ENCODE measurements around the gene GPR183.

The GPR183 gene

GRCh38 chr13:99312493-99312883 lies 5.3 kb upstream of the GPR183 start:
- DNase-seq (ENCODE audit: low read depth): no peak

DNA sequence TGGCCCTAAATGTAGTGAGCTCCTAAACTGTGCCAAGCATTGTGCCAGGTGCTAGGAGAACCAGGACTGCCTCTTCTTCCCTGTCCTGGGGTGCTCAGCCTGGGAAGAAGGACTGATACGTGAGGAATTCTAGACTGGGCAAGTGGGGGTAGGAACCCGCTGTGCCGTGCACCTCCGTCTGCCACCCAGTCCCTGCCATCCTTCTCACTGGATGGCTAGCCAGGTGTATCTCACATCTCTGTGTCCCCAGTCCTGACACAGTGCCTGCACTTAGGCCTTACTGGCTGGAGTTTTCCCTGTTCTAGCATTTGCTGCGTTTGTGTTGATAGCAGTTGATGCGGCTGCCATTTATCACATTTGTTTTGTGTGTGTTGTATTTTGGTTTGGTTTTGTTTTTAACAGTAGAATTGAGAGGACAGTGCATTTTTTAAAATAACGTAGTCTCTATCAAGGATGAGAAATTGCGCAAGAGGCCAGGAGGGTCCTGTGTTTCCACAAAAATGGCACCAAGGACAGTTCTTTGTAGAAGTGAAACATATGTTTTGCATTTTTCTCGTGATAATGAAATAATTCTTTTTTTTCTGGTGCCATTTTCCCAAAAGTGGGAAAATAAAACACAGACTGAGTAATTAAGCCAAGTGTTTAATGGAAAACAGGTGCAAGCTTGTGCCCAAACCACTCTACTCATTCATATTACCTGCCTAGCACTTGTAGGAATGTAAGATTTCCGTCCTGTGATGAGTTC lies 4.7 kb upstream of the GPR183 start:
- no peak for DNase-seq (ENCODE audit: low read depth)

GRCh38 chr13:99311137-99311536 lies 3.9 kb upstream of the GPR183 start:
- DNase-seq (ENCODE audit: low read depth): no peak

DNA sequence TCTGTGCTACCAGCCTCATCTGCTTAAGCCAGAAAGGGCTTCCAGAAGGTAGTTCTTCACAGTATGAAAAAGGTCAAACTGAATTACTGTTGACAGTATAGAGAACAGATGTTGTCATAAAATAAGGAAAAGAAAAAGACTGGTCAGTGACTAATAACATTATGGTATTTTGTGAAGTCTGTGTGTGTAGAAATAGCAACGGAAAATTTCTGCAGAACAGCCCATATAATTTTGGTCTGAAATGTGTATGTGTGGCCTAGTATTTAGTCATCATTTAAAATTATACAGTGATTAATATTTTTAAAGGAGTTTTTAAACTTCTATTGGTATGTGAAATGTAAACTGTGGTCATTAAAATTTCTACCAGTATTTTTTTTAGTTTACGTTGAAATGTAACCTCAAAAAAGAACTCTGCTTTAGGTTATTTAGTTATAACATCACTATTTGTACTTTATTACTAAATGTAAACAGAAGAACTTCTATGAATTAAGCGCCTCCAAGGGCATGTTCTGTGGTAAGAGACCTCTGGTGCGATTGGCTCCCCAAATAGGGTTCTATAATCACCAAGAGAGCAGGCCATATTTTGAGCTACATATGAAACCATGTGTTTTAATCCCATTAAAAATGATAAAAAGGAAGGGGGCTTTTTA lies 3.3 kb upstream of the GPR183 start:
- DNase-seq (ENCODE audit: low read depth): no peak

- no peak for DNase-seq (ENCODE audit: low read depth)
Observed at GRCh38 chr13:99308471-99309087, 1.4 kb upstream of the GPR183 start.

GRCh38 chr13:99307648-99308339 lies 595 bp upstream of the GPR183 start:
- no peak for DNase-seq (ENCODE audit: low read depth)

DNA sequence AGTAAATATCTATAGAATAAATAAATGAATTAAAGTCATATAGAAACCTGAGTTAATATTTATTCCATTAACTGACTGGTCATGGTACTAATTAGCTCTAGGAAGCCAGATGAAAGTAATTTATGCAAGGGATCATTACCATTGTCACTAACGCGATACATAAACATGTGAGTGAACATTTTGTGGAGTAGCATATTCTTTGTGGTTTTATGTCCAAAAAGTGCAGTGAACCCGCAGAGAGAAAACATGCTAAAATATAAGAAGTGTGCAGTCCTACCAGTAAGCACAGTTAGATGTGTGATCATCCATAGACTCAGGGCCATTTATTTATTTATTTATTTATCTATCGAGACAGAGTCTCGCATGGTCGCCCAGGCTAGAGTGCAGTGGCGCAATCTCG lies 1.6 kb downstream of the GPR183 start:
- no peak for DNase-seq (ENCODE audit: low read depth)

- no peak for DNase-seq (ENCODE audit: low read depth)
Observed at GRCh38 chr13:99305158-99305557, 2.0 kb downstream of the GPR183 start.

DNA sequence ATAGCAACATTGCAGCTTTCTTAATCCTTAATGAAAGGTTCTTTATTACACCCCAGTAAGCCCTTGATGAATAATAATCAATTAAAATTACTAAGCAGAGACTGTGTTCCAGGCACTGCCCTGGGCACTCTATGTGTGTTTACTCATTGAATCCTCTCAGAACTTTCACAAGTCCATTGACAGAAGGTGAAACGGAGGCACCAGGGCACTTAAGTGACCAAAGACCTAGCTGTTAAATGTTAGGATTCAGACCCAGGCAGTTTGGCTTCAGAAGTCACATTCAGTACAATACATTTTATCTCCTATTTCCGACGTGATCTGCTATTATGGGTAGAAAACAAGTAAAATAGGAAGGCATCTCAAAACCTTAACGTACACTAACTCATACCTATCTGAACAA lies 2.7 kb downstream of the GPR183 start:
- DNase-seq (ENCODE audit: low read depth): no peak

- no peak for DNase-seq (ENCODE audit: low read depth)
Observed at GRCh38 chr13:99303863-99304521, 3.2 kb downstream of the GPR183 start.

- no peak for DNase-seq (ENCODE audit: low read depth)
Observed at GRCh38 chr13:99302637-99303505, 4.3 kb downstream of the GPR183 start.

DNA sequence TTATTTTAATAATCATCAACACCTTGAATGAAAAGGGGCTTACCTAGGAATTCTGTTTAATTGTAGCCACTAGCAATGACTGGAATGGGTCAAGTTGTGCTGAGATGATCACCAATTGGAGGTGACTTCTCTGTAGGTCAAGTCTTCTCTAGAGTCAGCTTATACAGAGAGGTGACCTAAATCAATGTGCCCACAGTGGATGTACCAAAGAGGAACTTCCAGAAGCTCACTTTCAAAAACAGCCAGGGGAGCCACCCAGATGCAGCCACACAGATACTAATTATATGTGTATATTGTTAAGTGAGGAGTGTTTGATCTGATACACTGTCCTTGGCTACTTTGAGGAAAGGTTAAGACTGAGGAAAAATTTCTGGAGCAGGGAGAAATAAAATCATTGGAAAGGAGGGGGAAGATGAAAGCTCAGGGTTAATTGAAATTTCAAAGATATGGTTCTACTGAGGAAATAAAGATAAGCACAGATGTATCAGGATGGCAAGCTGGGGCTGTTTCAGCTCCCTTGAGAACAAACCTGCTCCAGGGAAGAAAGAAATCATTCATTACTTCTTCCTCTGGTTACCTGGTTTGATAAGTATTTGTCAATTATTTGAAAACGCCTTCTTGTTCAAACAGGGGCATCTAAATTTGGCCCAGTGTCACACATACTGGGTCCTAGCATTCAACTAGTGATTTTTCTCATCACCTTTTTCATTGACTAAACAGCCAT lies 5.1 kb downstream of the GPR183 start:
- no peak for DNase-seq (ENCODE audit: low read depth)

GRCh38 chr13:99301056-99301838 lies 6.0 kb downstream of the GPR183 start:
- no peak for DNase-seq (ENCODE audit: low read depth)

- no peak for DNase-seq (ENCODE audit: low read depth)
Observed at GRCh38 chr13:99299920-99300341, 7.3 kb downstream of the GPR183 start.

GRCh38 chr13:99299256-99299919 lies 7.8 kb downstream of the GPR183 start:
- no peak for DNase-seq (ENCODE audit: low read depth)

DNA sequence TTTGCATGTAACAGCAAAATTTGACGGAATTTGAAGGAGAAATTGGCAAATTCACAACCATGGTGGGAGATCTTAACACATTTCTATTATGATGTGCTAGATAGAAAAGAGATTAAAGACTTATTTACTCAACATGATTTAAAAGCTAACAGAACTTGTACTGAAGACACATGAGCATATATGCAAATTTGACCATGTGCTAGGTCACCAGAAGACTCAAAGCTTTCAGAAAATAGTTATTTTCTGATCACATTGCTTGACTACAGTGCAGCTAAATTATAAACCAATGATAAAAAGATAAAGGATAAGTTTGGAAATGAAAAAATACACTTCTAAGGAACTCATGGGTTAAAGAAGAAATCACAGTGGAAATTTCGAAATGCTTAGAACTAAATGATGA lies 9.1 kb downstream of the GPR183 start:
- DNase-seq (ENCODE audit: low read depth): no peak

DNA sequence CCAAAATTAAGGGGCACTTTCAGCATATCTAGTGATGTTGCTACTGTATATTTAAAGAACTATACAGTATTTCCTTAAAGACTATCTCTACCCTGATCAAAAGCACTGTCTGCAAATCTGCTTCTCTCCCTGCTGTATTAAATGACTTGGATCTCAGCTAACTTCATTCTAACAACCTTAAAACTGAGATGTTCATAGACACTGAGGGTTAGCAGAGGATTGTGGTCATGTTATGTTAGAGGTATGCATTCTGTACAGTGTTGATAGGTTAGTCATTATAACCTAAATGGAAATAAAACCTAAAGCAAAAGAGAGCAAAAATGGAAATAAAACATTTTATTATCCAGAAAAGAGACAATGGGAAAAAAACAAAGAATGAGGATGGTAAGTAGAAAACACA lies 9.9 kb downstream of the GPR183 start:
- no peak for DNase-seq (ENCODE audit: low read depth)

DNA sequence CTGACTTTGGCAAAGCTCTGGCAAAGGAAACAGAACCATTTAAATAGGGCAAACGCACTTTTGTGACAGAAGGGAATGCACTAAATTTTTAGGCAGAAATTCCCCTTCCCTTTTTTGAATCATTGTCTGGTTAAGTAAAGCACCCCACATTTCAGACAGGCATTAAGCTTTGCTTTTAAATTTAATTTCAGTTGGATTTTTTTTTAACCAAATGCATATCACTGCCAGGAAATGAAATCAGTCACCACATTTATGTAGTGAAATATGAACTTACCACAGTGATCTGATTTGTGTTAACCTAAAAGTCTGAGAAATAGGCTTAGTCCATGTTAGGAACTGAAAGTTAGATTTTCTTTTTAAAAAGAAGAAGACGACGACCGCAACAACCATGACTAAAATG lies 10.8 kb downstream of the GPR183 start:
- DNase-seq (ENCODE audit: low read depth): no peak

Measured in stimulated activated CD8-positive, alpha-beta memory T cell treated with anti-CD3 and anti-CD28 coated beads, Interleukin-12 subunit alpha, Interleukin-12 subunit beta, amount 100 ng/mL, for 1 hour (primary cell).